Measurements from ENCODE around the gene MAMSTR. TPM values are rescaled to one million over a fixed set of nuclear protein-coding genes. Genes with fewer than 3 reads are reported as not detected.
A peak's percentile ranks its signal among the peaks of the same experiment; 100 is the strongest.

The MAMSTR gene
- total and polyA plus RNA-seq, 9 of the 15 experiments (the other 6 are each of a cell fraction or from before 2014, with no cell fraction given): 0.08 to 1.00 (median 0.40) TPM; not detected in 1

GRCh38 chr19:48738557-48739403 lies 19.3 kb upstream of the MAMSTR start (continued):
- no peak for TF ChIP-seq TSC22D4 (tag; IDR thresholded peaks at IDR 0.05)
- no peak for TF ChIP-seq ZNF584 (CRISPR knock-in tag; IDR thresholded peaks at IDR 0.05; ENCODE audit: low read depth)
- TF ChIP-seq ARNT (IDR thresholded peaks at IDR 0.05): no peak
- TF ChIP-seq TBP (optimal IDR thresholded peaks at IDR 0.05; ENCODE audit: low read depth, low read length): peak; percentile 31
- no peak for TF ChIP-seq BRD9 (IDR thresholded peaks at IDR 0.05; ENCODE audit: low read depth, partially characterized antibody)
- TF ChIP-seq E4F1 (CRISPR knock-in tag; IDR thresholded peaks at IDR 0.05; ENCODE audit: borderline replicate concordance): no peak
- TF ChIP-seq CBX8 (IDR thresholded peaks at IDR 0.05; ENCODE audit: borderline replicate concordance, extremely low read depth, low read depth, low read length, poor library complexity, severe bottlenecking): no peak
- peak in 1 of 2 experiments; percentile 80; a peak in 2 of 4 replicates for TF ChIP-seq ZNF639 (CRISPR knock-in tag; conservative IDR thresholded peaks at IDR 0.05 in 1 of 2, IDR thresholded peaks at IDR 0.05 in 1 of 2)
- TF ChIP-seq, protein P1, sequence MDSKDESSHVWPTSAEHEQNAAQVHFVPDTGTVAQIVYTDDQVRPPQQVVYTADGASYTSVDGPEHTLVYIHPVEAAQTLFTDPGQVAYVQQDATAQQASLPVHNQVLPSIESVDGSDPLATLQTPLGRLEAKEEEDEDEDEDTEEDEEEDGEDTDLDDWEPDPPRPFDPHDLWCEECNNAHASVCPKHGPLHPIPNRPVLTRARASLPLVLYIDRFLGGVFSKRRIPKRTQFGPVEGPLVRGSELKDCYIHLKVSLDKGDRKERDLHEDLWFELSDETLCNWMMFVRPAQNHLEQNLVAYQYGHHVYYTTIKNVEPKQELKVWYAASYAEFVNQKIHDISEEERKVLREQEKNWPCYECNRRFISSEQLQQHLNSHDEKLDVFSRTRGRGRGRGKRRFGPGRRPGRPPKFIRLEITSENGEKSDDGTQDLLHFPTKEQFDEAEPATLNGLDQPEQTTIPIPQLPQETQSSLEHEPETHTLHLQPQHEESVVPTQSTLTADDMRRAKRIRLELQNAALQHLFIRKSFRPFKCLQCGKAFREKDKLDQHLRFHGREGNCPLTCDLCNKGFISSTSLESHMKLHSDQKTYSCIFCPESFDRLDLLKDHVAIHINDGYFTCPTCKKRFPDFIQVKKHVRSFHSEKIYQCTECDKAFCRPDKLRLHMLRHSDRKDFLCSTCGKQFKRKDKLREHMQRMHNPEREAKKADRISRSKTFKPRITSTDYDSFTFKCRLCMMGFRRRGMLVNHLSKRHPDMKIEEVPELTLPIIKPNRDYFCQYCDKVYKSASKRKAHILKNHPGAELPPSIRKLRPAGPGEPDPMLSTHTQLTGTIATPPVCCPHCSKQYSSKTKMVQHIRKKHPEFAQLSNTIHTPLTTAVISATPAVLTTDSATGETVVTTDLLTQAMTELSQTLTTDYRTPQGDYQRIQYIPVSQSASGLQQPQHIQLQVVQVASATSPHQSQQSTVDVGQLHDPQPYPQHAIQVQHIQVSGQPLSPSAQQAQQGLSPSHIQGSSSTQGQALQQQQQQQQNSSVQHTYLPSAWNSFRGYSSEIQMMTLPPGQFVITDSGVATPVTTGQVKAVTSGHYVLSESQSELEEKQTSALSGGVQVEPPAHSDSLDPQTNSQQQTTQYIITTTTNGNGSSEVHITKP (IDR thresholded peaks at IDR 0.05; ENCODE audit: partially characterized antibody): peak; percentile 38
- TF ChIP-seq SAFB2 (IDR thresholded peaks at IDR 0.05; ENCODE audit: borderline replicate concordance, low read depth, low read length, severe bottlenecking): no peak
- TF ChIP-seq SNIP1 (IDR thresholded peaks at IDR 0.05; ENCODE audit: low read depth): no peak
- TF ChIP-seq ZNF224 (CRISPR knock-in tag; IDR thresholded peaks at IDR 0.05): no peak
- TF ChIP-seq TEAD1 (CRISPR knock-in tag; IDR thresholded peaks at IDR 0.05): peak in 1 of 2 experiments; percentile 60; a peak in 1 of 4 replicates
- no peak for TF ChIP-seq NEUROD1 (IDR thresholded peaks at IDR 0.05; ENCODE audit: borderline replicate concordance, low read depth, low read length, partially characterized antibody)
- TF ChIP-seq PCBP1 (IDR thresholded peaks at IDR 0.05; ENCODE audit: low read depth, low read length, poor library complexity, severe bottlenecking): no peak

Data from K562 (cell line).